HG03520 (cell line): ENCODE results near the gene JAKMIP2.

Experiments
- ATAC-seq: cut with Tn5 transposase; IDR thresholded peaks from one replicate; pipeline ENCODE4 v1.9.1; 2021; ENCODE audit warnings: mild to moderate bottlenecking, moderate library complexity; ENCODE audit not compliant: unreplicated experiment

JAKMIP2 gene

DNA sequence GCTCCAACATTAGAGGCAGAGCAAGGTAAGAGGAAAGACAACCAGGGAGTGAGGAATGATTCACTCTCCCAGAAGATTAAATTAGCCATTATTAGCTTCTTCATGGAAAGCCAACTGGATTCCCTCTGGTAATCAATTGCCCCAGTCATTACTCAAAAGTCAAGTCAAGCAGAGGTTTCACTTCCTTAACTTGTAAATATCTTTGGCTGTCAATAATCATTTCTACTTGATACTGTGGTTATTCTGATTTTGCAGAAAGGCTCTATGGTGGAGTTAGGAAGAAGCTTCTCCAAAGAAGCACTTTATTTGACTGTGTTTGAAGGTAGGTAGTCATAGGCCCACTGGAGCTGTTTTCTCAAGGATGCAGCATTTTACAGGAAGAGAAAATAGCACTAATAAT lies 78.0 kb downstream of the JAKMIP2 start:
- no peak for ATAC-seq

DNA sequence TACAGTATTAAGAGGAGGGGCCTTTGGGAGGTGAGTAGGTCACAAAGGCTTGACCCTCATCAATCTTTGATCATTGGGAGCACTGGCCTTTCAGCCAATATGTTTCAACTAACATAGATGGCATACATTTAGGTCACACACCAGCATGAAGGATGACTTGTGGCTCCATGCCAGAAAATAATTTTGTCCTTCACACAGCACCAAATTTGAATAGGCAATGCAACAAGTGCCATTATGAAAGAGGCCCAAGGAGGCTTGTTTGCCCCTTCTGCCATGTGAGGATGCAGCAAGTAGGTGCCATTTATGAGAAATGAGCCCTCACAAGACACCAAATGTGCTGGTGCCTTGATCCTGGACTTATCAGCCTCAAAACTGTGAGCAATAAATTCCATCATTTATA lies 81.1 kb downstream of the JAKMIP2 start:
- ATAC-seq: no peak

- ATAC-seq: no peak
Measured at GRCh38 chr5:147699496-147700088, 82.9 kb downstream of the JAKMIP2 start.

DNA sequence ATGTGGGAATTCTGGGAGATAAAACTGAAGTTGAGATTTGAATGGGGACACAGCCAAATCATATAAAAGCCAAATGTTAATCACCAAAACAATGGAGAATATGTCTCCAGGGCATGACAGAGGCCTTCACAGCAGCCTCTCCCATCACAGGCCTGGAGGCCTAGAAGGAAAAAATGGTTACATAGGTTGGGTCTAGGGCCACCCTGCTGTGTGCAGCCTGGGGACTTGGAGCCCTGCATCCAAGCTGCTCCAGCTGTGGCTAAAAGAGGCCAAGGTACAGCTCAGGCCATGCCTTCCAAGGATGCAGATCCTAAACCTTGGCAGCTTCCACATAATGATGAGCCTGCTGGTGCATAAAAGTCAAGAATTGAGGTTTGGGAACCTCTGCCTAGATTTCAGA lies 85.1 kb downstream of the JAKMIP2 start:
- no peak for ATAC-seq

DNA sequence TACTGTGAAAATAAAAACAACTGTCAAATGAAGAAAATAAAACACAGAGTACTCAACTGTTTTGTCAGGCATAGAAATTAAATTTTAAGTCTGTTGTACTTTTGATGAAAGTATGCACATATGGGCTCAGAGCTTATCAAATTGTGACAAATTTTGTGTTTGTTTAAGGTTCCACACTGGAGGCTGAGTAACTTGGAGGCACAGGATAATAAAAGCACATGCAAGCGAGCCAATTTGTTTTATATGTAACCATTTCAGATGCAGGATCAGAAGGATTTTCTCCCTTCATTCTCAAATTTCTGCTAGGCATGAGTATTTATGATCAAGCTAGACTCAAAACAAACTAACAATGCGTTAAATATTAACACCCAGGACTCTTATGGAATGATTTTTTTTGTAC lies 87.8 kb downstream of the JAKMIP2 start:
- ATAC-seq: no peak

GRCh38 chr5:147693233-147693632 lies 89.3 kb downstream of the JAKMIP2 start:
- no peak for ATAC-seq

DNA sequence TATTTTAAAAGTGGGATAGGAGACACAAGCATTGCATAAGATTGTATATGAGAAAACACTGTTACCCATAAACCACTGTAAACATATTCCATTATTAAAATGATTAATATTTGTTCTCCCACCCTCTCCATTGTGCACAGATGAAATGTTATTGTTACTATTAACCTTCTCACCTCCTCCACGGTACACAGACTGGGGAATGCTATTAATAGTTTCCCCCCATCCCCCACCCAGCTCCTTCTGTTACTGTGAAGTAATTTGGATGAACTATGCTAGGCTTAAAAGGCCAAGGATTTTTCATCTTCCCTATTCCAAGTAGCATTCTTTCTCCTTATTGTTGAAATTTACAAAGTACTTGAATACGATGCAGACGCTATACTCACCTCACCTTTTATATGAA lies 91.4 kb downstream of the JAKMIP2 start:
- ATAC-seq: no peak

DNA sequence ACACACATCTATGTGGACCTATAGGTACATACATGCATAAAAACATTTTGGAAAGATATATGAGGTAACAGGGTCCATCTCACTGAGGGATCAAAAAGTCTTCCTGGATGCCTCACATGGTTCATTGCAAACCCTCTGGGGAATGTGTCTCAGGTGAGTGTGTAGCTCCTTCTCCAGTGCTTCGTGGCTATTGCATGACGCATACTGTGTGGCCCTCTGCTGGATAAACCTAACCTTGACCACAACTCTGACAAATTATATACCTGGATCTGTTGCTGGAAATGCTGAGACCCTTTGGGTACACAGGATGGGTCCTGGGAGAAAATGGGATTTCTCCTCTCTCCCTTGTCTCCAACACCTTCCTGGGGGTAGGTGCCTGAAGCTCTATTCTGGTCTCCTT lies 91.9 kb downstream of the JAKMIP2 start:
- ATAC-seq: no peak

- ATAC-seq: no peak
Measured at GRCh38 chr5:147689426-147689825, 93.1 kb downstream of the JAKMIP2 start.

DNA sequence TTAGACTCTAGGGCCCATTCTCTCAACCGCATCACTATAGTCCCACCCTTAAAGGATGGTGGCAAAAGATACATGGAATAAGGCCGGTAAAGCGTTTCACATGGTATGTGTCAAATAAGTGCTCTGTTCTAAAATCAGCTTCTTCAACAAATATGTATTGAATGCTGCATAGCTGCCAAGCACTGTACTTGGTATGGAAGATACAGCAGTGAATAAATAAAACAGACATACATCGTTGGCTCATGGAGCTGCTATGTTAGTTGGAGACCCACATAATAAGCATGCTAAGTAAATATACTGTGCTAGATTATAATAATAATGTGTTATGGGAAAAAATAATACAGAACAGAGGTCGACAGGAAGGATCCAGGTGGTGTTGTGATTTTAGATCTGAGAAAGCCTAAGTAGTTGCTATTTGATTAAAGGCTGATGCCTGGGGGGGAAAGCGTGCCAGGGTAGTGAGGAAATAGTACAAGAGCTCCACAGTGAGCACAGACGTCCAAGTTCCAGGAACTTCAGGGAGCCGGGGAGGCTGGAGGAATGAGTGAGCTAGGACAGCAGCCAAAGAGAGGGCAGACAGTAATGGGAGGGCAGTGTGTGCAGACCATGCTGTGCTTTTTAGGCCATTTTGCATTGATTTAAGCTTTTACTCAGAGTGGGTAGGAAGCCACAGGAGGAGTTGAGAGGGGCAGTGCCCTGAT lies 93.7 kb downstream of the JAKMIP2 start:
- no peak for ATAC-seq

DNA sequence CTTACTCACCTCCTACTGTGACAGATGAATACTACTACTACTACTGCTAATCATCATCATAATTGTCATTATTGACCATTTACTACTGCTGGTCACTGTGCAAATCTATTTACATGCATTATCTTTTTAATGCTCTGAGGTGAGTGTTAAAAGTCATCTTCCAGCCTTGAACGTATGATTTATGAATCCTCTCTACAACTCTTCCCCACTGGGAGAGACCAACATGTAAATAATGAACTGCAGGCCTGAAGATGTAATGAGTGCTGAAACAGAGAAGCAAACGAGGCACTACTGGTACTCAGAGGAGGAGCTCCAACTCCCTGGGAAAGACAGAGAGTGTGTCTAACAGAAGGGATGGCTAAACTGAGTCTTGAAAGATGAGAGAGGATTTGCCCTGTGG lies 95.4 kb downstream of the JAKMIP2 start:
- ATAC-seq: no peak

DNA sequence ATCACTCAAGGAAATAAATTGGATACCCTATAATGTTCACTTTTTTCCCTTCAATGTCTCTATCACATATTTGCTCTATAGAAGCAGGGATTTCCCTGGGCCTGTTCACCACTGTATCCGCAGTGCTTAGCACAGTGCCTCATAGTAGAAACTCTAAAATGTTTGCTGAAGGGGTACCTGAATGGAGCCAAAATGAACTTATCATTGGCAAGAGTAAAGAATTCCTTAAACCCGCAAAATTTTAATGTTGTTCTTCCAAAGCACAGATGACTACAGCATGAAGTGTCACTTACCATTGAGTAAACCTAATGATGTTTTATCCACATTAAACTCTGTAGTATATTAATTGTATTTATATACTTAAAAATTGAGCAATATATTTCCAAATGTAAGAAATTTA lies 96.1 kb downstream of the JAKMIP2 start:
- ATAC-seq: no peak

DNA sequence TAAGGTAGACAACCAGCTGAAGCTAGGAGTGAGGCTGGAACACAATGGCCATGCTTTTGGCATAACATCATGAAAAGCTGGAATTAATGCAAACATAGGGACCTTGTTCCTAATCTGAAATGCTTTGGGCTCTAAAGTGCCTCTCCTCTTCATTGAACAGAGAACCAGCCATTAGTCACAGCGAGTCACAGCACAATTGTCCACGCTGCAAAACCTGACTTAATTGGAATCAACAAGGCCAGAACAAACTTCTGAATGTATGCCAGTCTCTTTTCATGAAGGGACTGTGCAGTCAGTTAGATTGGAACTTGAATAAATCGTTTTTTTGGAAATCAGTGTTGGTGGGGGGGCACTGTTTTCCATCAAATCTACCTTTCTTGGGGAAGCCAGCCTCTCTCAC lies 96.5 kb downstream of the JAKMIP2 start:
- no peak for ATAC-seq

GRCh38 chr5:147675168-147675567 lies 107.4 kb downstream of the JAKMIP2 start:
- no peak for ATAC-seq

DNA sequence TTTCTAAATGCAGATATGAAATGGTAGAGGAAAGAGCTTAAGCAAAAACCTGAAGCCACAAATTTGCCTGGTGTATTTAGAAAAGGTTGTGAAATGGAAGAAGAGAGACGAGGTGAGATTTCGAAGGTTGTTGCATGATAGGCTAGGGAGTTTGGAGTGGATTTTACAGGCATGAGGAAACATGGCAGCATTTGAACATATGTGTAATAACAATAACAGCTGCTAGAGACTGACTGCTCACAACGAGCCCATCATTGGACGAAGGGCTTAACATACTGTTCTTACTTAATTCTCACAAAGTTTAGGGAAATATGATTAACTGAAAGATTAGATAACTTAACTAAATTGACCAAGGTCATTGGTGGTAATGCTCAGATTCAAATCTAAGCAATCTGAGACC lies 108.1 kb downstream of the JAKMIP2 start:
- no peak for ATAC-seq

DNA sequence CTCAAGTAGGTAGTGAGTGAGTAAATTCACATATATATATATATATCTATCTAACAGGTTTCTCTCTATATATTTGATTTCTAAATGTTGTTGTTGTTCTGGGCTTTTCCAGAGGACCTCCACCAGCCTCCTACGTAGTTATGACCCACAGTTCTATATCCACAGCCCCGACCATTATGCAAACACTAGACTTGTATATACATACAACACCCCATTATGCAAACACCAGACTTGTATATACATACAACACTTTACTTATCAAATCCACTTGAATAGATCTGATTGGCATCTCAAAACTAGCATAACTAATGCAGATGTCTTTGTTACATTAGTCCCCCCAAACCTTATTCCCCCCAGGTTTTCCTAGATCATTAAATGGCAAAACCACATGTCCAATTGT lies 108.7 kb downstream of the JAKMIP2 start:
- no peak for ATAC-seq

DNA sequence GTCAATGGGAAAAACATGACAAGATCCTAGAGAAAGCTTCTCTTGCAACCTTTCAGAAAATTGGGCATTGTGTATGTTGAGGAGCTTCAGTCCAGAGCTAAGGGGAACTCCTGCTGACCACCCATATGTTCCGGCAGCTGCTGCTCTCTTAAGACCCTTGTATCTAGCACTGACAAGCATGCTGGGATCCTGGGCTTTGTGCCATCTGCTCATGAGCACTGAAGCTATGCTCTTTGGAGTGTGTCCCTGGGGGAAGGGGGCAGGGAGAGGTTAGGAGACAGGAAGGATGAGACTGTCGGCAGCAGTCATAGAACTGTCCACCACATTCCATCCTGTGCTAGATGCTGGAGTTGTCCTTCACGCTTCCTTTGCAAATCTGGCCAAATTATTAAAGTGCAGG lies 109.3 kb downstream of the JAKMIP2 start:
- ATAC-seq: no peak

- ATAC-seq: no peak
Measured at GRCh38 chr5:147671365-147671764, 111.2 kb downstream of the JAKMIP2 start.

DNA sequence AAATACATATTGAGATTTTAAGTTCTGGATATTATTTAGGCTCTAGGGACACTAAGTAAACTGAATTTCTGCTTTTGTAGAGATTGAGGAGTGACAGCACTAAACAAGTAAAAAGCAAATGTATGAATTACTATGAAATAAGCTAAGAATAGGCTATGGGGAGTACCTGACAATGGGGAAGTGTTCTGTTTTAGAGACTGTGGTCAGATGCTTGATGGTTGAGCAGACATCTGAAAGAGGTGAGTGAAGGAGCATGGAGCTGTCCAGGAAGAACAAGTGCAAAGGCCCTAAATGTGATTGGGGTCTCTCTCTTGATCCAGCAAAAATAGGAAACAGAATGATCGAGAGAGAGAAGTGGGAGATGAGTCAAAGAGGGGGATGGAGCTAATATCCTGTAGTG lies 111.7 kb downstream of the JAKMIP2 start:
- no peak for ATAC-seq

DNA sequence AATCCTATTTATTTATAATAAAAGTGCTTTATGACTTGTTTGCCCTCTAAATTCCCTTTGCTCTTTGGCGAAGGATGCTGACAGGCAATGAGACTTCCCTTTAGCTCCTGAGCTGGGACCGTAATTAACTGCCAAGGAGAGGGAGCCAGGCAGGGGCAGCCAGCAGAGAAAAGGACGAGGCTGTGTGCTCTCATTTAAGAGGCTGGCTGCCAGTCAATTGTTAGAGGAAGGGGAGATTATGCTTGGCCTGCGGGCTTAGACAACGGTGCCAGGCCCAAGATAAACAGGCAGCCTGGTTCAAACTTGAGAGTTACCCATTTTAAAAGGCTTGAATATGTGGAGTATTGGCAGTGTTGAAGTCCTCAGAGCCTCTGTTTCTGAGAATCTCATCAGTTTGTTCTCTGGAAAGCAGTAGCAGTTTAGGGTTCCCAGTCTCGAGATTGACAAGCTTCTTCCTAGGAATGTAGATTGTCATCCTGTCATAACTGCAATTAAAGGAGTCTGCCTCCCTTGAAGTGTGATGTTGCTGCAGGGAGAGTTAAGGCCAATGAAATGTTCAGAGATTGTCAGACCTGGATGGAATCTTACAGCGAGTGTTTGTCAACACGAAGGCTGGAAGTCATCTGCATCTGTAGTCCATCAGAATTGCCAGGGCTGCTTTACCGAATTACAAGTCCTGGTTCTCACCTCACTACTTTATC lies 113.2 kb downstream of the JAKMIP2 start:
- ATAC-seq: no peak

GRCh38 chr5:147668385-147668784 lies 114.1 kb downstream of the JAKMIP2 start:
- ATAC-seq: no peak

DNA sequence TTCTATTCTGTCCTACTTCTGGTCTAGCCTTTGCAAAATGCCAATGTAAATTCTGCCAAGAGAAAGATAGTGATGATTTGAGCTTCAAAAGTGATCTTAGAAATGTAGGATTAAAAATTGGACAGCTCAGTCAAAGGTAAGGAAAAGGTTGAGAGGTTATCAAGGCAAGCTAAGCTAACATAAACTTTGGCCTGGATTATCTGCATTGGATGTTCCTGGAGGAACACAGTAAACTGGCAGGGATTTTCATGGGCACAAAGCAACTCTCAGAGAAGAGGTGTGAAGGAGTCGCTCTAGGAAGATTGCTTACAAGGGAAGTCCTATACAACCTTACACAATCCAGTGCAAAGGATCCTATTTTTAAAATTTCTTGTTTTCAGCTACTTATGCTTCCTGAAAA lies 115.2 kb downstream of the JAKMIP2 start:
- ATAC-seq: no peak
